Memory B cell (primary cell): ENCODE measurements around the gene GP1BB.

Source experiments
- ATAC-seq: fragments of 150-1000 bp; cut with Tn5 transposase; 2 replicates; pipeline ENCODE4 v1.10.0; 2021; ENCODE audit warnings: low read depth, mild to moderate bottlenecking, moderate library complexity
- DNase-seq, 2 donors: peaks; one replicate each; pipeline ENCODE4 v3.0.0; 2022; ENCODE audit warnings: low spot score in 2 of 2
- H3K27ac Mint-ChIP-seq: one replicate; pipeline ENCODE4 v1.8.0; 2022; ENCODE audit warnings: mild to moderate bottlenecking, moderate library complexity, mixed read lengths
- H3K27me3 Mint-ChIP-seq: one replicate; pipeline ENCODE4 v1.8.0; 2022; ENCODE audit warnings: mixed read lengths
- H3K36me3 Mint-ChIP-seq: one replicate; pipeline ENCODE4 v1.8.0; 2022; ENCODE audit warnings: mild to moderate bottlenecking, mixed read lengths
- H3K4me1 Mint-ChIP-seq: one replicate; pipeline ENCODE4 v1.8.0; 2022; ENCODE audit warnings: mixed read lengths
- H3K4me3 Mint-ChIP-seq: one replicate; pipeline ENCODE4 v1.8.0; 2022; ENCODE audit warnings: mild to moderate bottlenecking, moderate library complexity, mixed read lengths
- H3K9me3 Mint-ChIP-seq: one replicate; pipeline ENCODE4 v1.8.0; 2022; ENCODE audit warnings: mixed read lengths

The GP1BB gene

GRCh38 chr22:19703869-19704268 lies 19.5 kb upstream of the GP1BB start:
- Mint-ChIP-seq H3K27me3 (peaks cover 4% of the 10 kb centered on the region), H3K4me3 (no peak overlapping the region), H3K4me1 (no peaks in the 10 kb centered on the region), H3K36me3 (no peaks in the 10 kb centered on the region), H3K27ac (no peak overlapping the region), H3K9me3 (no peaks in the 10 kb centered on the region)
- ATAC-seq (no peak), DNase-seq (no peak)

GRCh38 chr22:19704355-19705015 lies 18.9 kb upstream of the GP1BB start:
- peaks cover 4% of the 10 kb centered on the region for H3K27me3 Mint-ChIP-seq

DNA sequence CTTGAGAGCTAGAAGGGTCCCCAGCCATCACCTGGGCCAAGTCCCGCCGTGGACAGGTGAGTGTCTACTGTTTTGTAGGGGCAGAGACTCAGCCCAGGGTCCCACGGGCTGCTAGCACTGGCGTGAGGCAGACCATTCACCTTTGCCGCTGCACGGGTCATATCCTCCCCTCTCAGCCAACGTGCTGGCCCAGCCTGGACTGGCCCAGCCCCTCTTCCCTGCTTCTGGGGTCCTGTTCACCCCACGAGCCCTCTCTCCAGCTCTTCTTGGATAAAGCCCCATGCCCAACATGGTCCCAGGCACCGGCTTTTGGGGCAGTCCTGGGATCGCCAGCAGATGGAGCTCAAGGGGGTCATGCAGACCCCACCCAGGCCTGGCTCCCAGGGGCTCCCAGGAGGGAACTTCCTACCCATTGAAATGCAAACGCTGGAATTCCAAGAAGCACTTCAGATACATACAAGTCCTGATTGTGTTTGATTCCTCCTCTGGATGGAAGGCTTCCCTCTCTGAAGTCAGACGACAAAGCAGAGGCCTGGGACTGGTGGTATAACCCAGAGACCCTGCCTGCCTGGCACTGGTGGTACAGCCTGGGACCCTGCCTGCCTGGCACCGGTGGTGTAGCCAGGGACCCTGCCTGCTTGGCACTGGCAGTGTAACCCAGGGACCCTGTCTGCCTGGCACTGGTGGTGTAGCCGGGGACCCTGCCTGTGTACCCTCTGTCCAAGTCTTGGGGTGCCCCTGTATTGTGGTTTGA lies 18.0 kb upstream of the GP1BB start:
- ATAC-seq, result no peak
- Mint-ChIP-seq H3K27me3 (peaks cover 7% of the 10 kb centered on the region), H3K4me3 (no peak overlapping the region), H3K36me3 (no peaks in the 10 kb centered on the region), H3K4me1 (no peaks in the 10 kb centered on the region), H3K9me3 (no peaks in the 10 kb centered on the region), H3K27ac (no peak overlapping the region)
- no peak for DNase-seq

More at GRCh38 chr22:19704355-19705015, 18.9 kb upstream of the GP1BB start:
- Mint-ChIP-seq H3K27ac (no peak overlapping the region), H3K9me3 (no peaks in the 10 kb centered on the region), H3K4me3 (no peak overlapping the region), H3K36me3 (no peaks in the 10 kb centered on the region), H3K4me1 (no peaks in the 10 kb centered on the region)
- ATAC-seq, result no peak
- DNase-seq, result no peak

DNA sequence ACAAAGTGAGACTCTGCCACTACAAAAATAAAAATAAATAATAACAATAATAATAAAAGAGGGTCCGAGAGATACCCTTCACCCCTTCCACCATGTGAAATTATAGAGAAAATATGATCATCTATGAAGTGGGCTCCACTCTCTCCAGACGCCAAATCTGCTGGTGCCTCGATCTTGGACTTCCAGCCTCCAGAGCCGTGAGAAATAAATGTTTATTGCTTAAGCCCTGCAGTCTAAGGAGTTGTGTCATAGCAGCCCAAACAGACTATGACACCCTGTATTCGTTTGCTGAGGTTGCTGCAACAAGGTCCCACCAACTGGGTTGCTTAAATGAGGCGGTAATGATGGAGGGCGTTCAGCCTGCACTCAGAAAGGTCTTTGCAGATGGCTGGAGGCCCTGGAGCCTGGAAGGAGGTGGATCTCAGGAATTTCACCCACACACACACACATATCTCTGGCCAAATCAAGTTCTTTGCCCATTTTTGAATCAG lies 16.6 kb upstream of the GP1BB start:
- Mint-ChIP-seq H3K9me3 (no peaks in the 10 kb centered on the region), H3K4me3 (no peak overlapping the region), H3K36me3 (no peaks in the 10 kb centered on the region), H3K4me1 (no peaks in the 10 kb centered on the region), H3K27ac (no peak overlapping the region), H3K27me3 (peaks cover 5% of the 10 kb centered on the region)
- no peak for DNase-seq
- ATAC-seq, result no peak

GRCh38 chr22:19707347-19708290 lies 15.7 kb upstream of the GP1BB start:
- Mint-ChIP-seq H3K27me3 (peaks cover 10% of the 10 kb centered on the region), H3K36me3 (no peaks in the 10 kb centered on the region), H3K9me3 (no peaks in the 10 kb centered on the region), H3K4me3 (no peak overlapping the region), H3K27ac (no peak overlapping the region), H3K4me1 (no peaks in the 10 kb centered on the region)
- ATAC-seq (no peak), DNase-seq (no peak)

DNA sequence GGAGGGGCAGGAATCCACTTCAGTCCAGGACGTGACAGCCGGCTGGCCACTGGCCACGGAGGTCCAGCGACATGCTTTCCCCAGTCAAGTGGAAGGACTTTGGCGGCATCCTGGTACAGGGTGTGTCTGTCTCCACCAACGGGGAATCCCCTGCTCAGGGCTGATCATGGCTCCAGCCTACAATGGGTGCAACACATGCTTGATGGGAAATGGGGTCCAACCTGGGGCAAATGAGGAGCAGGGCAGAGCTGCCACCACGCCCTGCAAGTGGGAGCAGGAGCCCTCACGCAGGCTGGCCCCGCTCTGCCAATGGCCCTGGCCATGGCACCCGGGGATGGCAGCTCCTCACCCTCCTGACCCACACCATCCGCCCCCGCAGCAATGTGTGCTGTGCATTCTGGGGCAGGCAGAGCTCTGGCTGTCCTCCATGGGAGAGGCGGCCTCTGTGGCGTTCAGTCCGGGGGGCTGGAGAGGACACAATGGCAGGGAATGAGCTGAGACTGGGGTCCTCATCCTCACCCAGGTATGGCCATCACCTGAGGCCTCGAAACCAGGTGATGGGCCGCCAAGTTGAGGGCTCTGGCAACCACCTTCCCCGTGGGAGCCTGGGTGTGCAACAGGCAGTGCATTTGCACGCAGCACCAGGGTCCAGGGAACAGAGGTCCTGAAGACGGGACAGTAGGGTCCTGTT lies 14.9 kb upstream of the GP1BB start:
- peaks cover 10% of the 10 kb centered on the region for H3K27me3 Mint-ChIP-seq
- H3K36me3 Mint-ChIP-seq, result no peaks in the 10 kb centered on the region
- H3K9me3 Mint-ChIP-seq, result no peaks in the 10 kb centered on the region
- ATAC-seq (no peak), DNase-seq (no peak)
- no peak overlapping the region for H3K4me3 Mint-ChIP-seq
- no peak overlapping the region for H3K27ac Mint-ChIP-seq
- H3K4me1 Mint-ChIP-seq, result no peaks in the 10 kb centered on the region

- DNase-seq (no peak), ATAC-seq (no peak)
- no peak overlapping the region for H3K27ac Mint-ChIP-seq
- no peaks in the 10 kb centered on the region for H3K4me1 Mint-ChIP-seq
- no peak overlapping the region for H3K4me3 Mint-ChIP-seq
- no peaks in the 10 kb centered on the region for H3K9me3 Mint-ChIP-seq
- no peaks in the 10 kb centered on the region for H3K36me3 Mint-ChIP-seq
- peaks cover 11% of the 10 kb centered on the region for H3K27me3 Mint-ChIP-seq
Observed at GRCh38 chr22:19709063-19709769, 14.1 kb upstream of the GP1BB start.

DNA sequence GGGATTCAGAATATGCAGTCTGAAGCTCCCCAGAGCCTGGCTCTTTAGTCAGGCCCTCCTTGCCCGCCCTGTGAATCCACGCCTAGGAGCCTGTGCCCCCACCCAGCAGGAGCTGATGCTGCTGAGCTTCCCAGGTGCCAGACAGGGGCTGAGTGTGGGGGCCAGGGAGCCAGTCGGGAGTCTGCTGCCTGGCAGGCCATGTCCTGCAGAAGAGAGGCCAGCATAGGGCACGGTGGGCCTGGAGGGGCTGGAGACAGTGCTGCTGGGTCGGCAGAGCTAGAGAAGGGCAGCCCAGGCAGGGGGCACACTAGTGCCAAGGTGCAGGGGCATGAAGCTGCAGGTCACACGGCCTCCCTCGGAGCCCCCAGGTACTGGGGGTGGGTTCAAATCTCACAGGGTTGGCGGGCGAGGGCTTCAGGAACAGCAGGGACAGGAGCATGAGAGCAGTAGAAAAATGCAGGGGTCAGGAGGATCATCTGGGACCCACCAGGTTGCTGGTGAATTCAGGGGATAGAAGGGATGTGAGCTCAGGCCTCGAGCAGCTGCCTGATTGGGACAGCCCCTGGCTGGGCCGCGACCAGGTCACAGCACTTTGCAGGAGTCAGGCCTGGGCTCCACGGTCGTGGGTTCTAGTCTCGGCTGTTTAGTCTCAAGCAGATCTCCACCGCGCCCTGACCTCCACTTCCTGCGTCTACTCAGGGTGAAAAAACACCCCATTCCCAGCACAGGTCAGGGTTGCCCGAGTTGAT lies 13.1 kb upstream of the GP1BB start:
- Mint-ChIP-seq H3K27me3 (peaks cover 11% of the 10 kb centered on the region), H3K4me1 (no peaks in the 10 kb centered on the region), H3K27ac (no peak overlapping the region), H3K36me3 (no peaks in the 10 kb centered on the region), H3K4me3 (no peak overlapping the region), H3K9me3 (no peaks in the 10 kb centered on the region)
- DNase-seq (no peak), ATAC-seq (no peak)

GRCh38 chr22:19710769-19711106 lies 12.6 kb upstream of the GP1BB start:
- H3K36me3 Mint-ChIP-seq, result no peaks in the 10 kb centered on the region
- H3K27ac Mint-ChIP-seq, result no peak overlapping the region
- no peak for DNase-seq
- H3K27me3 Mint-ChIP-seq, result peaks cover 11% of the 10 kb centered on the region
- no peaks in the 10 kb centered on the region for H3K9me3 Mint-ChIP-seq
- no peak overlapping the region for H3K4me3 Mint-ChIP-seq
- ATAC-seq, result no peak
- no peaks in the 10 kb centered on the region for H3K4me1 Mint-ChIP-seq

- no peak for ATAC-seq
- Mint-ChIP-seq H3K36me3 (no peaks in the 10 kb centered on the region), H3K27me3 (peaks cover 14% of the 10 kb centered on the region), H3K9me3 (no peaks in the 10 kb centered on the region), H3K4me3 (peak overlapping the region; percentile 44), H3K4me1 (peaks cover 3% of the 10 kb centered on the region), H3K27ac (no peak overlapping the region)
- DNase-seq, result peak in 1 of 2 donors; percentile 8
Observed at GRCh38 chr22:19713245-19713644, 10.1 kb upstream of the GP1BB start.

DNA sequence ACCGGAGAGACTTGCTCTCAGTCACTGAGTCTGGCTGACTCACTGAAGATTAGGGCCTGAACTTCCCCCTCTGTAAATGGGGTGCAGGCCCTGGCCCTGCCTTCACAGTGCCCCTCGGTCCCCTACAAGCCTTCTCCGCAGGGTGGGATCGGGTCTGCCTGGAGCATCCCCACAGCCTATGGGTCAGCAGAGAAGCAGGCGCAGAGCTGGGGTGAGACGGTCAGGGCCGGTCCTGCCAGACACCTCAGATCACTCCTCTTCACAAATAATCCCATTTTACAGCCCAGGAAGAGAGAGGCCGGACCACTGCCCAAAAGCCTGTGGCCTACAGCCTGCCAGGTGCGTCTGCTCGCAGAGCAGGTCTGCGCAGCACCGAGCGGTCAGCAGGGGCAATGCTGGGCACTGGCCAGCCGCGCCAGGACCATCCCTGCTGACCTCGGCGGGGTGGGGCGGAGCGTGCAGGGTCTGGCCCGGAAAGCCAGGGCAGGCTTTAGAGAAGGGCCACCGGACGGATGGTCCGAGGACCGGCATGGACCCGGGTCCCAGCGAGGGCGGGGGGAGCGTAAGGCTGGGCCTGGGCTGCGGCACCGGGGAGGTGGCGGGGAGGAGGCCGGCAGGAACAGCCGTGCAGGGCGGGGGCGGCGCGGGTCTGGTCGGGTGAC lies 9.6 kb upstream of the GP1BB start:
- no peaks in the 10 kb centered on the region for H3K9me3 Mint-ChIP-seq
- H3K27ac Mint-ChIP-seq, result no peak overlapping the region
- H3K4me1 Mint-ChIP-seq, result peaks cover 3% of the 10 kb centered on the region
- peaks cover 14% of the 10 kb centered on the region for H3K27me3 Mint-ChIP-seq
- no peaks in the 10 kb centered on the region for H3K36me3 Mint-ChIP-seq
- ATAC-seq (no peak), DNase-seq (peak in 1 of 2 donors; percentile 10)
- H3K4me3 Mint-ChIP-seq, result peak overlapping the region; percentile 72
